HepG2 (cell line): Measurements from ENCODE around the gene PAN3. TPM values are rescaled to one million over a fixed set of nuclear protein-coding genes. Genes with fewer than 3 reads are reported as not detected.

ENCODE experiments used
- ELF3 ChIP-seq: IDR thresholded peaks from 2 replicates; pipeline ENCODE4 v1.6.1; 2016; ENCODE audit warnings: missing genetic modification reagents, missing compliant biosample characterization
- ETV5 ChIP-seq: IDR thresholded peaks from 2 replicates; pipeline ENCODE4 v1.6.1; 2018; ENCODE audit warnings: missing biosample characterization, missing genetic modification reagents, inconsistent platforms, borderline replicate concordance
- FOSL2 ChIP-seq: sonication (generic); formaldehyde crosslinking; IDR thresholded peaks from 2 replicates; pipeline ENCODE4 v1.4.0; 2020; ENCODE audit warnings: missing genetic modification reagents
- JUNB ChIP-seq: sonication (generic); formaldehyde crosslinking; IDR thresholded peaks from 2 replicates; pipeline ENCODE4 v1.8.0; 2022; ENCODE audit warnings: missing genetic modification reagents, mild to moderate bottlenecking, borderline replicate concordance
- KLF16 ChIP-seq, 2 experiments: sonication (generic) in 1 of 2; formaldehyde crosslinking in 1 of 2; IDR thresholded peaks; 2 replicates each; pipeline versions ENCODE4 v1.6.1 to v1.8.0; 2016 to 2023; ENCODE audit warnings: missing genetic modification reagents in 2 of 2, missing compliant biosample characterization in 1 of 2
- KMT2B ChIP-seq: IDR thresholded peaks from 2 replicates; pipeline ENCODE4 v1.6.1; 2016; ENCODE audit warnings: missing genetic modification reagents, missing compliant biosample characterization
- PHF20 ChIP-seq: sonication (generic); formaldehyde crosslinking; IDR thresholded peaks from 2 replicates; pipeline ENCODE4 v1.5.0; 2020; ENCODE audit warnings: mild to moderate bottlenecking, missing genetic modification reagents
- RBAK ChIP-seq: sonication (generic); formaldehyde crosslinking; IDR thresholded peaks from 2 replicates; pipeline ENCODE4 v1.5.1; 2020; ENCODE audit warnings: mild to moderate bottlenecking, missing genetic modification reagents
- RXRB ChIP-seq: IDR thresholded peaks from 2 replicates; pipeline ENCODE4 v1.6.1; 2016; ENCODE audit warnings: borderline replicate concordance, missing genetic modification reagents, missing compliant biosample characterization
- ZFY ChIP-seq: sonication (generic); formaldehyde crosslinking; IDR thresholded peaks from 2 replicates; pipeline ENCODE4 v1.4.0; 2020; ENCODE audit warnings: missing genetic modification reagents
- ZNF317 ChIP-seq: sonication (generic); formaldehyde crosslinking; IDR thresholded peaks from 2 replicates; pipeline ENCODE4 v1.5.0; 2020; ENCODE audit warnings: mild to moderate bottlenecking, missing genetic modification reagents
- ZNF33B ChIP-seq: sonication (generic); formaldehyde crosslinking; IDR thresholded peaks from 2 replicates; pipeline ENCODE4 v1.5.1; 2020; ENCODE audit warnings: mild to moderate bottlenecking, missing genetic modification reagents
- ZNF441 ChIP-seq: sonication (generic); formaldehyde crosslinking; IDR thresholded peaks from 2 replicates; pipeline ENCODE4 v1.7.0; 2021; ENCODE audit warnings: missing genetic modification reagents, borderline replicate concordance
- ZNF501 ChIP-seq: sonication (generic); formaldehyde crosslinking; IDR thresholded peaks from 2 replicates; pipeline ENCODE4 v1.5.1; 2020; ENCODE audit warnings: mild to moderate bottlenecking, moderate library complexity, missing genetic modification reagents
- polyA plus RNA-seq, 8 experiments: library from polyadenylated mRNA; depleted of rRNA in 3 of 8; stranded (reverse) in 7 of 8; unstranded in 1 of 8; fragments of >200 nt; fragmentation: Illumina TruSeq in 4 of 8; extraction: Trizol in 4 of 8; gene quantifications; 2 replicates each; pipeline versions ENCODE4 v1.2.1 to v1.2.3, GENCODE V29; 2011 to 2016; ENCODE audit warnings: low read depth in 4 of 8, missing spikeins in 1 of 8, mixed read lengths in 1 of 8; ENCODE audit not compliant: insufficient read depth in 1 of 8
- total RNA-seq, 5 experiments: library from RNA; depleted of rRNA; stranded (reverse); fragments of >200 nt; fragmentation: Illumina TruSeq; extraction: Trizol; gene quantifications; 2 replicates each; pipeline ENCODE4 v1.2.3, GENCODE V29; 2016; ENCODE audit warnings: low read depth in 1 of 5
- TF ChIP-seq, protein P1 (sequence below): sonication (generic); formaldehyde crosslinking; IDR thresholded peaks from 2 replicates; pipeline ENCODE4 v1.4.0; 2020; ENCODE audit warnings: mild to moderate bottlenecking, missing genetic modification reagents
- TF ChIP-seq, protein P2 (sequence below): IDR thresholded peaks from 2 replicates; pipeline ENCODE4 v1.6.1; 2018; ENCODE audit warnings: missing genetic modification reagents, mild to moderate bottlenecking, missing compliant biosample characterization
- TF ChIP-seq, protein P3 (sequence below), 2 experiments: sonication (generic) in 1 of 2; formaldehyde crosslinking in 1 of 2; IDR thresholded peaks; 2 replicates each; pipeline versions ENCODE4 v1.6.1 to v1.9.0; 2014 to 2022; ENCODE audit warnings: antibody characterized with exemption in 1 of 2, borderline replicate concordance in 1 of 2, inconsistent platforms in 1 of 2, low read depth in 1 of 2, missing genetic modification reagents in 1 of 2
- TF ChIP-seq, protein P4 (sequence below): sonication (generic); formaldehyde crosslinking; IDR thresholded peaks from 2 replicates; pipeline ENCODE4 v1.8.1; 2023; ENCODE audit warnings: mild to moderate bottlenecking, missing genetic modification reagents
- TF ChIP-seq, protein P5 (sequence below): sonication (generic); formaldehyde crosslinking; IDR thresholded peaks from 2 replicates; pipeline ENCODE4 v1.5.0; 2020; ENCODE audit warnings: missing genetic modification reagents, mild to moderate bottlenecking, borderline replicate concordance

Gene PAN3
- total and polyA plus RNA-seq, 2 of the 13 experiments (the other 11 are each of a cell fraction or from before 2014, with no cell fraction given): 9.7 to 10.6 TPM

GRCh38 chr13:28138012-28138755 lies at the start of gene PAN3 (continued):
- TF ChIP-seq ZNF441 (CRISPR knock-in tag) (no peak), ETV5 (CRISPR knock-in tag) (peak; percentile 38; the same call in 1 of the 2 replicates), ELF3 (0 out of 2 replicates have a peak, but pooled peaks have one; percentile 24), ZNF33B (CRISPR knock-in tag) (0 out of 2 replicates have a peak, but pooled peaks have one; percentile 47), RBAK (CRISPR knock-in tag) (no peak), ZFY (peak; percentile 71; the same call in 1 of the 2 replicates), ZNF501 (CRISPR knock-in tag) (no peak), ZNF317 (CRISPR knock-in tag) (0 out of 2 replicates have a peak, but pooled peaks have one; percentile 43), KLF16 (CRISPR knock-in tag; IDR thresholded peaks at IDR 0.05) (peak in 1 of 2 experiments; percentile 66; a peak in 1 of 4 replicates), JUNB (CRISPR knock-in tag) (no peak), RXRB (CRISPR knock-in tag) (0 out of 2 replicates have a peak, but pooled peaks have one; percentile 13), KMT2B (CRISPR knock-in tag) (peak; percentile 81), FOSL2 (no peak), PHF20 (peak; percentile 66)
- TF ChIP-seq, protein P1, sequence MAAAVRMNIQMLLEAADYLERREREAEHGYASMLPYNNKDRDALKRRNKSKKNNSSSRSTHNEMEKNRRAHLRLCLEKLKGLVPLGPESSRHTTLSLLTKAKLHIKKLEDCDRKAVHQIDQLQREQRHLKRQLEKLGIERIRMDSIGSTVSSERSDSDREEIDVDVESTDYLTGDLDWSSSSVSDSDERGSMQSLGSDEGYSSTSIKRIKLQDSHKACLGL (CRISPR knock-in tag): peak; percentile 49; the same call in 1 of the 2 replicates
- TF ChIP-seq, protein P2, sequence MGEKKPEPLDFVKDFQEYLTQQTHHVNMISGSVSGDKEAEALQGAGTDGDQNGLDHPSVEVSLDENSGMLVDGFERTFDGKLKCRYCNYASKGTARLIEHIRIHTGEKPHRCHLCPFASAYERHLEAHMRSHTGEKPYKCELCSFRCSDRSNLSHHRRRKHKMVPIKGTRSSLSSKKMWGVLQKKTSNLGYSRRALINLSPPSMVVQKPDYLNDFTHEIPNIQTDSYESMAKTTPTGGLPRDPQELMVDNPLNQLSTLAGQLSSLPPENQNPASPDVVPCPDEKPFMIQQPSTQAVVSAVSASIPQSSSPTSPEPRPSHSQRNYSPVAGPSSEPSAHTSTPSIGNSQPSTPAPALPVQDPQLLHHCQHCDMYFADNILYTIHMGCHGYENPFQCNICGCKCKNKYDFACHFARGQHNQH: peak; percentile 66; the same call in 1 of the 2 replicates
- TF ChIP-seq, protein P3, sequence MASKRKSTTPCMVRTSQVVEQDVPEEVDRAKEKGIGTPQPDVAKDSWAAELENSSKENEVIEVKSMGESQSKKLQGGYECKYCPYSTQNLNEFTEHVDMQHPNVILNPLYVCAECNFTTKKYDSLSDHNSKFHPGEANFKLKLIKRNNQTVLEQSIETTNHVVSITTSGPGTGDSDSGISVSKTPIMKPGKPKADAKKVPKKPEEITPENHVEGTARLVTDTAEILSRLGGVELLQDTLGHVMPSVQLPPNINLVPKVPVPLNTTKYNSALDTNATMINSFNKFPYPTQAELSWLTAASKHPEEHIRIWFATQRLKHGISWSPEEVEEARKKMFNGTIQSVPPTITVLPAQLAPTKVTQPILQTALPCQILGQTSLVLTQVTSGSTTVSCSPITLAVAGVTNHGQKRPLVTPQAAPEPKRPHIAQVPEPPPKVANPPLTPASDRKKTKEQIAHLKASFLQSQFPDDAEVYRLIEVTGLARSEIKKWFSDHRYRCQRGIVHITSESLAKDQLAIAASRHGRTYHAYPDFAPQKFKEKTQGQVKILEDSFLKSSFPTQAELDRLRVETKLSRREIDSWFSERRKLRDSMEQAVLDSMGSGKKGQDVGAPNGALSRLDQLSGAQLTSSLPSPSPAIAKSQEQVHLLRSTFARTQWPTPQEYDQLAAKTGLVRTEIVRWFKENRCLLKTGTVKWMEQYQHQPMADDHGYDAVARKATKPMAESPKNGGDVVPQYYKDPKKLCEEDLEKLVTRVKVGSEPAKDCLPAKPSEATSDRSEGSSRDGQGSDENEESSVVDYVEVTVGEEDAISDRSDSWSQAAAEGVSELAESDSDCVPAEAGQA (IDR thresholded peaks at IDR 0.05; ENCODE audit: low read depth): no peak
- TF ChIP-seq, protein P3 (CRISPR knock-in tag; IDR thresholded peaks at IDR 0.05; ENCODE audit: borderline replicate concordance): no peak
- TF ChIP-seq, protein P4, sequence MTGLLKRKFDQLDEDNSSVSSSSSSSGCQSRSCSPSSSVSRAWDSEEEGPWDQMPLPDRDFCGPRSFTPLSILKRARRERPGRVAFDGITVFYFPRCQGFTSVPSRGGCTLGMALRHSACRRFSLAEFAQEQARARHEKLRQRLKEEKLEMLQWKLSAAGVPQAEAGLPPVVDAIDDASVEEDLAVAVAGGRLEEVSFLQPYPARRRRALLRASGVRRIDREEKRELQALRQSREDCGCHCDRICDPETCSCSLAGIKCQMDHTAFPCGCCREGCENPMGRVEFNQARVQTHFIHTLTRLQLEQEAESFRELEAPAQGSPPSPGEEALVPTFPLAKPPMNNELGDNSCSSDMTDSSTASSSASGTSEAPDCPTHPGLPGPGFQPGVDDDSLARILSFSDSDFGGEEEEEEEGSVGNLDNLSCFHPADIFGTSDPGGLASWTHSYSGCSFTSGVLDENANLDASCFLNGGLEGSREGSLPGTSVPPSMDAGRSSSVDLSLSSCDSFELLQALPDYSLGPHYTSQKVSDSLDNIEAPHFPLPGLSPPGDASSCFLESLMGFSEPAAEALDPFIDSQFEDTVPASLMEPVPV (CRISPR knock-in tag): peak; percentile 21; the same call in 1 of the 2 replicates
- TF ChIP-seq, protein P5, sequence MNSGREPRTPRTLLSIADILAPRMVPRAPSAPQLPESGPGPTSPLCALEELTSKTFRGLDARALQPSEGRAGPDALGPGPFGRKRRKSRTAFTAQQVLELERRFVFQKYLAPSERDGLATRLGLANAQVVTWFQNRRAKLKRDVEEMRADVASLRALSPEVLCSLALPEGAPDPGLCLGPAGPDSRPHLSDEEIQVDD (CRISPR knock-in tag): no peak
